K562 (cell line): Measurements from ENCODE around the gene PAQR6. TPM values are rescaled to one million over a fixed set of nuclear protein-coding genes. Genes with fewer than 3 reads are reported as not detected.
A peak's percentile ranks its signal among the peaks of the same experiment; 100 is the strongest.

ENCODE experiments used
- BCL6 ChIP-seq: fragments of 250-450 bp; sonication (Bioruptor Pico); IDR thresholded peaks from 2 replicates; pipeline ENCODE4 v1.4.0; 2020
- CBX8 ChIP-seq: fragments of 200-600 bp; sonication (generic); IDR thresholded peaks from 2 replicates; pipeline ENCODE4 v1.6.1; 2012; ENCODE audit warnings: borderline replicate concordance, mixed run types, low read depth, mild to moderate bottlenecking, moderate library complexity, mixed read lengths, low read length, control low read depth, inconsistent platforms; ENCODE audit not compliant: poor library complexity, severe bottlenecking; ENCODE audit errors: extremely low read depth
- HDAC6 ChIP-seq: IDR thresholded peaks from 2 replicates; pipeline ENCODE4 v1.6.1; 2012; ENCODE audit warnings: low read depth, mild to moderate bottlenecking, control low read depth, inconsistent platforms, low read length, moderate library complexity
- HSF4 ChIP-seq: fragments of 250-450 bp; sonication (Bioruptor Pico); IDR thresholded peaks from 2 replicates; pipeline ENCODE4 v2.1.2; 2022; ENCODE audit warnings: mild to moderate bottlenecking, moderate library complexity, borderline replicate concordance
- KLF16 ChIP-seq: IDR thresholded peaks from 2 replicates; pipeline ENCODE4 v1.6.1; 2016; ENCODE audit warnings: antibody characterized with exemption
- MYBL2 ChIP-seq, 2 experiments: fragments of 450-650 bp in 1 of 2; sonication (generic) in 1 of 2; formaldehyde crosslinking in 1 of 2; IDR thresholded peaks; 2 replicates each; pipeline versions ENCODE4 v1.6.1 to v1.8.1; 2017 to 2022; ENCODE audit warnings: borderline replicate concordance in 1 of 2, inconsistent platforms in 1 of 2, low read depth in 1 of 2, mild to moderate bottlenecking in 1 of 2, missing genetic modification reagents in 1 of 2, moderate library complexity in 1 of 2
- SETDB1 ChIP-seq: IDR thresholded peaks from one replicate; pipeline ENCODE4 v1.6.1; 2012; ENCODE audit warnings: low read length, control low read depth, inconsistent platforms
- SIRT6 ChIP-seq: IDR thresholded peaks from one replicate; pipeline ENCODE4 v1.6.1; 2012; ENCODE audit warnings: low read depth, mild to moderate bottlenecking, control low read depth, inconsistent platforms, low read length, moderate library complexity
- TARDBP ChIP-seq: fragments of 450-650 bp; IDR thresholded peaks from 2 replicates; pipeline ENCODE4 v1.6.1; 2016
- ZNF140 ChIP-seq: fragments of 250-450 bp; sonication (Bioruptor Pico); IDR thresholded peaks from 2 replicates; pipeline ENCODE4 v1.8.0; 2021; ENCODE audit warnings: moderate library complexity, mild to moderate bottlenecking, inconsistent platforms
- ZNF644 ChIP-seq: fragments of 200-800 bp; sonication (Bioruptor generic); IDR thresholded peaks from 2 replicates; pipeline ENCODE4 v1.6.1; 2016; ENCODE audit warnings: low read depth, missing genetic modification characterization, missing compliant biosample characterization
- ZNF695 ChIP-seq: fragments of 450-650 bp; formaldehyde crosslinking; IDR thresholded peaks from 2 replicates; pipeline ENCODE4 v1.4.0; 2020; ENCODE audit warnings: mild to moderate bottlenecking, moderate library complexity
- polyA plus RNA-seq, 8 experiments: library from polyadenylated mRNA; depleted of rRNA in 4 of 8; stranded (reverse) in 5 of 8; unstranded in 3 of 8; fragments of >200 nt; fragmentation: Nextera tagmentation in 2 of 8; fragmentation: Illumina TruSeq in 1 of 8; extraction: Ambion mirVana in 2 of 8; extraction: Trizol in 1 of 8; gene quantifications; 2 replicates each; pipeline versions ENCODE4 v1.2.1 to v1.2.3, GENCODE V29; 2011 to 2014; ENCODE audit warnings: inconsistent platforms in 1 of 8, missing spikeins in 1 of 8
- total RNA-seq, 7 experiments: library from RNA; depleted of rRNA in 6 of 7; stranded (reverse); fragments of >200 nt in 6 of 7; fragmentation: Illumina TruSeq in 2 of 7; extraction: Trizol in 2 of 7; gene quantifications; 2 replicates each; pipeline versions ENCODE4 v1.2.1 to v1.2.3, GENCODE V29; 2011 to 2021; ENCODE audit warnings: low replicate concordance in 1 of 7
- TF ChIP-seq, protein P1 (sequence below): IDR thresholded peaks from 3 replicates; pipeline ENCODE4 v1.6.1; 2011; ENCODE audit warnings: borderline replicate concordance, mild to moderate bottlenecking; ENCODE audit not compliant: insufficient read length, insufficient read depth
- TF ChIP-seq, protein P2 (sequence below): fragments of 250-450 bp; sonication (Bioruptor Pico); IDR thresholded peaks from 2 replicates; pipeline ENCODE4 v1.8.0; 2021; ENCODE audit warnings: moderate library complexity, mild to moderate bottlenecking, inconsistent platforms
- TF ChIP-seq, protein P3 (sequence below), 2 experiments: fragments of 250-450 bp in 1 of 2; fragments of 450-650 bp in 1 of 2; sonication (Bioruptor Pico) in 1 of 2; IDR thresholded peaks; 2 replicates each; pipeline versions ENCODE4 v1.6.1 to v1.8.0; 2016 to 2021; ENCODE audit warnings: mild to moderate bottlenecking in 2 of 2, moderate library complexity in 2 of 2, missing compliant biosample characterization in 1 of 2, missing genetic modification characterization in 1 of 2
- TF ChIP-seq, protein P4 (sequence below): fragments of 450-650 bp; formaldehyde crosslinking; IDR thresholded peaks from 2 replicates; pipeline ENCODE4 v1.4.0; 2020; ENCODE audit warnings: mild to moderate bottlenecking, mixed read lengths
- TF ChIP-seq, protein P5 (sequence below): fragments of 250-450 bp; sonication (Bioruptor Pico); IDR thresholded peaks from 2 replicates; pipeline ENCODE4 v1.4.0; 2020; ENCODE audit warnings: mild to moderate bottlenecking, moderate library complexity

The PAQR6 gene
- total and polyA plus RNA-seq, 9 of the 15 experiments (the other 6 are each of a cell fraction or from before 2014, with no cell fraction given): 0.07 to 1.8 (median 0.62) TPM

DNA sequence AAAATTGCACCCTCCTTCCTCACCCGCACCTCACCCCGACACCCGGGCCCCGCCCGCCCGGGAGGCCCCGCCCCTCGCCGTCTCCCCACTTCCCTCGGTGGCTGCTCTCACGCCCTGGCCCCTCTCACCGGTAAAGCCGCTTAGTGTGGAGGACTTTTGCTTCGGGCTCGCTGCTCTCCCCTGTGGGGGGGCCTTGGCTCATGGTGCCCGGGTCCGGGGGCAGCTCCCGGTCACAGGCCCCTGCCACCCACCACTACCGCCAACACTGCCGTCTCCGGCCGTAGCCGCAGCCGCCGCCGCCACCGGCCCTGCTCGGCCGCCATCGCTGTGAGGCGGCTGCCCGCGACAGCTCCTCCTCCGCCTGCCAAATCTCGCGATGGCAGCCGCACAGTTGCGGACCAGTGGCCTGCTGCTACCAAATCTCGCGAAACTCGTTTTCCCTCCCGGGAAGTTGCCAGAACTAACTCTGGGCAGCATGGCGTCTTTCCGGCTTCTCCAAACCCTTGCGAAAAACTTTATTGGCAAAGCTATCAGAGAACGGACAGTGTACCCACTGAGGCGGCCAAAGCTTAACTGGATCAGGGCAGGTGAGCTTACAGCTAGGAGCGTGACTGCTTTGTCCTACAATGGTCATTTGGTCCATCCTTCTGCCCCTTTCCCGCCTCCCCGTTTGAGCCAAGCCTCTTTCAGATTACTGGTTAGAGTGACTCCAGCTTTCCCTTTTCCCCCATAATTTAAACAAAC lies 34.8 kb upstream of the PAQR6 start, which contains the start of gene SMG5 (continued):
- TF ChIP-seq, protein P1, sequence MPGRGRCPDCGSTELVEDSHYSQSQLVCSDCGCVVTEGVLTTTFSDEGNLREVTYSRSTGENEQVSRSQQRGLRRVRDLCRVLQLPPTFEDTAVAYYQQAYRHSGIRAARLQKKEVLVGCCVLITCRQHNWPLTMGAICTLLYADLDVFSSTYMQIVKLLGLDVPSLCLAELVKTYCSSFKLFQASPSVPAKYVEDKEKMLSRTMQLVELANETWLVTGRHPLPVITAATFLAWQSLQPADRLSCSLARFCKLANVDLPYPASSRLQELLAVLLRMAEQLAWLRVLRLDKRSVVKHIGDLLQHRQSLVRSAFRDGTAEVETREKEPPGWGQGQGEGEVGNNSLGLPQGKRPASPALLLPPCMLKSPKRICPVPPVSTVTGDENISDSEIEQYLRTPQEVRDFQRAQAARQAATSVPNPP: no peak
- TF ChIP-seq SETDB1 (peak; percentile 33), CBX8 (no peak), BCL6 (CRISPR knock-in tag) (no peak), ZNF140 (CRISPR knock-in tag) (no peak), HSF4 (CRISPR knock-in tag) (no peak), ZNF695 (no peak), TARDBP (0 out of 2 replicates have a peak, but pooled peaks have one; percentile 36), ZNF644 (tag) (no peak), KLF16 (no peak), MYBL2 (IDR thresholded peaks at IDR 0.05; ENCODE audit: low read depth) (no peak; the same call in 1 of the 2 replicates), MYBL2 (CRISPR knock-in tag; IDR thresholded peaks at IDR 0.05; ENCODE audit: borderline replicate concordance) (no peak), HDAC6 (no peak), SIRT6 (no peak)
- TF ChIP-seq, protein P2, sequence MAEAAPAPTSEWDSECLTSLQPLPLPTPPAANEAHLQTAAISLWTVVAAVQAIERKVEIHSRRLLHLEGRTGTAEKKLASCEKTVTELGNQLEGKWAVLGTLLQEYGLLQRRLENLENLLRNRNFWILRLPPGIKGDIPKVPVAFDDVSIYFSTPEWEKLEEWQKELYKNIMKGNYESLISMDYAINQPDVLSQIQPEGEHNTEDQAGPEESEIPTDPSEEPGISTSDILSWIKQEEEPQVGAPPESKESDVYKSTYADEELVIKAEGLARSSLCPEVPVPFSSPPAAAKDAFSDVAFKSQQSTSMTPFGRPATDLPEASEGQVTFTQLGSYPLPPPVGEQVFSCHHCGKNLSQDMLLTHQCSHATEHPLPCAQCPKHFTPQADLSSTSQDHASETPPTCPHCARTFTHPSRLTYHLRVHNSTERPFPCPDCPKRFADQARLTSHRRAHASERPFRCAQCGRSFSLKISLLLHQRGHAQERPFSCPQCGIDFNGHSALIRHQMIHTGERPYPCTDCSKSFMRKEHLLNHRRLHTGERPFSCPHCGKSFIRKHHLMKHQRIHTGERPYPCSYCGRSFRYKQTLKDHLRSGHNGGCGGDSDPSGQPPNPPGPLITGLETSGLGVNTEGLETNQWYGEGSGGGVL (CRISPR knock-in tag): no peak
- TF ChIP-seq, protein P3, sequence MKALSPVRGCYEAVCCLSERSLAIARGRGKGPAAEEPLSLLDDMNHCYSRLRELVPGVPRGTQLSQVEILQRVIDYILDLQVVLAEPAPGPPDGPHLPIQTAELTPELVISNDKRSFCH (CRISPR knock-in tag; IDR thresholded peaks at IDR 0.05): no peak
- TF ChIP-seq, protein P3 (tag; IDR thresholded peaks at IDR 0.05): peak; percentile 76; the same call in 1 of the 2 replicates
- TF ChIP-seq, protein P4, sequence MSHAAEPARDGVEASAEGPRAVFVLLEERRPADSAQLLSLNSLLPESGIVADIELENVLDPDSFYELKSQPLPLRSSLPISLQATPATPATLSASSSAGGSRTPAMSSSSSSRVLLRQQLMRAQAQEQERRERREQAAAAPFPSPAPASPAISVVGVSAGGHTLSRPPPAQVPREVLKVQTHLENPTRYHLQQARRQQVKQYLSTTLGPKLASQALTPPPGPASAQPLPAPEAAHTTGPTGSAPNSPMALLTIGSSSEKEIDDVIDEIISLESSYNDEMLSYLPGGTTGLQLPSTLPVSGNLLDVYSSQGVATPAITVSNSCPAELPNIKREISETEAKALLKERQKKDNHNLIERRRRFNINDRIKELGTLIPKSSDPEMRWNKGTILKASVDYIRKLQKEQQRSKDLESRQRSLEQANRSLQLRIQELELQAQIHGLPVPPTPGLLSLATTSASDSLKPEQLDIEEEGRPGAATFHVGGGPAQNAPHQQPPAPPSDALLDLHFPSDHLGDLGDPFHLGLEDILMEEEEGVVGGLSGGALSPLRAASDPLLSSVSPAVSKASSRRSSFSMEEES (CRISPR knock-in tag): no peak
- TF ChIP-seq, protein P5, sequence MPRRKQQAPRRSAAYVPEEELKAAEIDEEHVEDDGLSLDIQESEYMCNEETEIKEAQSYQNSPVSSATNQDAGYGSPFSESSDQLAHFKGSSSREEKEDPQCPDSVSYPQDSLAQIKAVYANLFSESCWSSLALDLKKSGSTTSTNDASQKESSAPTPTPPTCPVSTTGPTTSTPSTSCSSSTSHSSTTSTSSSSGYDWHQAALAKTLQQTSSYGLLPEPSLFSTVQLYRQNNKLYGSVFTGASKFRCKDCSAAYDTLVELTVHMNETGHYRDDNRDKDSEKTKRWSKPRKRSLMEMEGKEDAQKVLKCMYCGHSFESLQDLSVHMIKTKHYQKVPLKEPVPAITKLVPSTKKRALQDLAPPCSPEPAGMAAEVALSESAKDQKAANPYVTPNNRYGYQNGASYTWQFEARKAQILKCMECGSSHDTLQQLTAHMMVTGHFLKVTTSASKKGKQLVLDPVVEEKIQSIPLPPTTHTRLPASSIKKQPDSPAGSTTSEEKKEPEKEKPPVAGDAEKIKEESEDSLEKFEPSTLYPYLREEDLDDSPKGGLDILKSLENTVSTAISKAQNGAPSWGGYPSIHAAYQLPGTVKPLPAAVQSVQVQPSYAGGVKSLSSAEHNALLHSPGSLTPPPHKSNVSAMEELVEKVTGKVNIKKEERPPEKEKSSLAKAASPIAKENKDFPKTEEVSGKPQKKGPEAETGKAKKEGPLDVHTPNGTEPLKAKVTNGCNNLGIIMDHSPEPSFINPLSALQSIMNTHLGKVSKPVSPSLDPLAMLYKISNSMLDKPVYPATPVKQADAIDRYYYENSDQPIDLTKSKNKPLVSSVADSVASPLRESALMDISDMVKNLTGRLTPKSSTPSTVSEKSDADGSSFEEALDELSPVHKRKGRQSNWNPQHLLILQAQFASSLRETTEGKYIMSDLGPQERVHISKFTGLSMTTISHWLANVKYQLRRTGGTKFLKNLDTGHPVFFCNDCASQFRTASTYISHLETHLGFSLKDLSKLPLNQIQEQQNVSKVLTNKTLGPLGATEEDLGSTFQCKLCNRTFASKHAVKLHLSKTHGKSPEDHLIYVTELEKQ (CRISPR knock-in tag): no peak
